Measurements from ENCODE around the gene DCTN3.

The DCTN3 gene

DNA sequence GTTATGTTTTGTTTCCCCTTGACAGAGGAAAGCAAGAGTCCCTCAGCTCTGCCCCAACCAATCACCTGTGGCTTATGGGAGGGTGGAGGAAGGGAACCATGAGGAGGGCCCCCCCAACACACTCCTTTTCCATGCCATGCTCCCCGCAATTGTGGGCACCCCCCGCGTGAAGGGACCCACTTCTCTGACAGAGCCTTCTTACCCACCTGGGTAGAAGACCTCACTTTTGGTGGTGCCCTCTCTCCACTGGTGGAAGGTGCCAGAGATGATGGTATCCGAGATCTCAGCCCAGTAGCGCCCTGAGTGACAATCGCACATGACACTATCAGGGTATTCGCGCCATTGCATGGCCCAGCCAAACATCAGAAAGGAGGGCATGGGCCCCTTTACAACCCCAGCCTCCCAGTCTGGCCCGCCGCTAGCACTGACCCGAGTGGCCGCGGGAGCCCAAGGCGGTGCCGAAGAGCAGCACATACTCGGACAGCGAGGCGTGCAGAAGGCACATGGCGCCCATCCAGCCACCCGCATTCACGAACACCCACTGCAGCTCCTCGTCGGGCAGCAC is 16.6 kb upstream of the DCTN3 start:
- DNase-seq (ENCODE audit: low read depth in 1 of 2, low spot score in 1 of 2) = peak in 1 of 2 experiments; percentile 26
- H3K27ac ChIP-seq (replicated peaks) = peak overlapping the region; percentile 89

DNA sequence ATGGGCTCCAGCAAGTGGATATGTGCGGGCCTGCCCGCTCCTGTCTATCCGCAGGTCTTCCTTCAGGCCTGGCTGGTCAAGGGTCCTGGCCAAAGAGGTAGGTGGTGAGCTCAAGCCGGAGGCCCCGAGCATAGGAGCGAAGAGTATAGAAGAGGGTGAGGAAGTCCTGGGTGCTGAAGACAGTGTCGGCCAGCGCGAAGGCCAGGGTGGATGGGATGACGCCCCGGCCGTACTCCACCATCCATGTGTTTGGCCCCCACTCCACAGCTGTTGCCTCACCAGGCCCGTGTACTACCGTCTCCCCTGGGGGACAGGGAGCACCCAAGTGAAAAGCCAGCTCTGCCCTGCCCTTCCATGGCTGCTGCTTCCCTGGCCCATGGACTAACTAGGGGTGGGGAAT is 15.3 kb upstream of the DCTN3 start:
- no peak for DNase-seq (ENCODE audit: low read depth in 1 of 2, low spot score in 1 of 2)
- TF ChIP-seq, protein P1, sequence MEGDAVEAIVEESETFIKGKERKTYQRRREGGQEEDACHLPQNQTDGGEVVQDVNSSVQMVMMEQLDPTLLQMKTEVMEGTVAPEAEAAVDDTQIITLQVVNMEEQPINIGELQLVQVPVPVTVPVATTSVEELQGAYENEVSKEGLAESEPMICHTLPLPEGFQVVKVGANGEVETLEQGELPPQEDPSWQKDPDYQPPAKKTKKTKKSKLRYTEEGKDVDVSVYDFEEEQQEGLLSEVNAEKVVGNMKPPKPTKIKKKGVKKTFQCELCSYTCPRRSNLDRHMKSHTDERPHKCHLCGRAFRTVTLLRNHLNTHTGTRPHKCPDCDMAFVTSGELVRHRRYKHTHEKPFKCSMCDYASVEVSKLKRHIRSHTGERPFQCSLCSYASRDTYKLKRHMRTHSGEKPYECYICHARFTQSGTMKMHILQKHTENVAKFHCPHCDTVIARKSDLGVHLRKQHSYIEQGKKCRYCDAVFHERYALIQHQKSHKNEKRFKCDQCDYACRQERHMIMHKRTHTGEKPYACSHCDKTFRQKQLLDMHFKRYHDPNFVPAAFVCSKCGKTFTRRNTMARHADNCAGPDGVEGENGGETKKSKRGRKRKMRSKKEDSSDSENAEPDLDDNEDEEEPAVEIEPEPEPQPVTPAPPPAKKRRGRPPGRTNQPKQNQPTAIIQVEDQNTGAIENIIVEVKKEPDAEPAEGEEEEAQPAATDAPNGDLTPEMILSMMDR (IDR thresholded peaks at IDR 0.05; ENCODE audit: insufficient read depth, low read length) = no peak
- TF ChIP-seq SPI1 (IDR thresholded peaks at IDR 0.05; ENCODE audit: borderline replicate concordance, low read depth) (no peak), GABPA (IDR thresholded peaks at IDR 0.05; ENCODE audit: low read depth) (no peak), POLR2AphosphoS5 (IDR thresholded peaks at IDR 0.05; ENCODE audit: low read depth) (no peak)
- TF ChIP-seq, protein P2, sequence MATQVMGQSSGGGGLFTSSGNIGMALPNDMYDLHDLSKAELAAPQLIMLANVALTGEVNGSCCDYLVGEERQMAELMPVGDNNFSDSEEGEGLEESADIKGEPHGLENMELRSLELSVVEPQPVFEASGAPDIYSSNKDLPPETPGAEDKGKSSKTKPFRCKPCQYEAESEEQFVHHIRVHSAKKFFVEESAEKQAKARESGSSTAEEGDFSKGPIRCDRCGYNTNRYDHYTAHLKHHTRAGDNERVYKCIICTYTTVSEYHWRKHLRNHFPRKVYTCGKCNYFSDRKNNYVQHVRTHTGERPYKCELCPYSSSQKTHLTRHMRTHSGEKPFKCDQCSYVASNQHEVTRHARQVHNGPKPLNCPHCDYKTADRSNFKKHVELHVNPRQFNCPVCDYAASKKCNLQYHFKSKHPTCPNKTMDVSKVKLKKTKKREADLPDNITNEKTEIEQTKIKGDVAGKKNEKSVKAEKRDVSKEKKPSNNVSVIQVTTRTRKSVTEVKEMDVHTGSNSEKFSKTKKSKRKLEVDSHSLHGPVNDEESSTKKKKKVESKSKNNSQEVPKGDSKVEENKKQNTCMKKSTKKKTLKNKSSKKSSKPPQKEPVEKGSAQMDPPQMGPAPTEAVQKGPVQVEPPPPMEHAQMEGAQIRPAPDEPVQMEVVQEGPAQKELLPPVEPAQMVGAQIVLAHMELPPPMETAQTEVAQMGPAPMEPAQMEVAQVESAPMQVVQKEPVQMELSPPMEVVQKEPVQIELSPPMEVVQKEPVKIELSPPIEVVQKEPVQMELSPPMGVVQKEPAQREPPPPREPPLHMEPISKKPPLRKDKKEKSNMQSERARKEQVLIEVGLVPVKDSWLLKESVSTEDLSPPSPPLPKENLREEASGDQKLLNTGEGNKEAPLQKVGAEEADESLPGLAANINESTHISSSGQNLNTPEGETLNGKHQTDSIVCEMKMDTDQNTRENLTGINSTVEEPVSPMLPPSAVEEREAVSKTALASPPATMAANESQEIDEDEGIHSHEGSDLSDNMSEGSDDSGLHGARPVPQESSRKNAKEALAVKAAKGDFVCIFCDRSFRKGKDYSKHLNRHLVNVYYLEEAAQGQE (IDR thresholded peaks at IDR 0.05; ENCODE audit: insufficient replicate concordance, low read depth) = no peak
- Histone ChIP-seq H3K27ac (replicated peaks) (no peak overlapping the region), H3K4me3 (replicated peaks; ENCODE audit: insufficient read depth, low read length) (no peak overlapping the region), H3K27me3 (ENCODE audit: insufficient read depth, poor library complexity, severe bottlenecking) (no peaks in the 10 kb centered on the region)

More for the DNA sequence above, 16.6 kb upstream of the DCTN3 start:
- Histone ChIP-seq H3K27me3 (ENCODE audit: insufficient read depth, poor library complexity, severe bottlenecking) (no peaks in the 10 kb centered on the region), H3K4me3 (replicated peaks; ENCODE audit: insufficient read depth, low read length) (peak overlapping the region; percentile 56)
- TF ChIP-seq SPI1 (IDR thresholded peaks at IDR 0.05; ENCODE audit: borderline replicate concordance, low read depth) (no peak), GABPA (IDR thresholded peaks at IDR 0.05; ENCODE audit: low read depth) (no peak), POLR2AphosphoS5 (IDR thresholded peaks at IDR 0.05; ENCODE audit: low read depth) (no peak)
- TF ChIP-seq, protein P1 (IDR thresholded peaks at IDR 0.05; ENCODE audit: insufficient read depth, low read length) = no peak
- TF ChIP-seq, protein P2 (IDR thresholded peaks at IDR 0.05; ENCODE audit: insufficient replicate concordance, low read depth) = no peak

DNA sequence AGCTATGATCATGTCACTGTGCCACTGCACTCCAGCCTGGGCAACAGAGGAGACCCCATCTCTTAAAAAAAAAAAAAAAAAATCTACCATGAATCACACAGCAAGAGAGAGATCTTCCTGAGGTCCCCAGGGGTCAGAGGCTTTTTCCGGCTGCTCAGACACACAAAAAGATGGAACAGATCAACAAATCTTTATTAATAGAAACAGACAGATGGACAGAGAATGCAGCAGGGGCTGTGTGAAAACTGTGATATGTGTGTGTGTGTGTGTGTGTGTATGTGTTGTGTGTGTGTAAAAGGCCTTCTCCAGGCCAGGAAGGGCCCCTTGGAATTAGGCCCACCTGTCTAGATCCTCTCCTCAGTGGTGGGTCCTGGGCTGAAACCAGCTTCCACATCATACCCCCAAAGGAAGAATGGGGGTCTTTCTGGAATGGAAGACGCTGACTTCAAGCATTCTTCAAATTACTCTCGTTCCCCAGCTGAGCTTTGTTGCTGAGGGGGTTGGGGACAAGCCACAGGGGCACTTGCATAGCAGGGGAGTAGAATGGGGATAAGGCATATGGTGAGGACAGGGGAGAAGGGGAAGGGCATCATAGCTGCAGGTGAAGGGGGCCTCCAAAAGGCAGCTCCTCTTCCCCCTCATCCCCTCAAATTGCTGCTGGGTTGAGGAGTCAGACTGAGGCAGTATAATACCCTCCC is 14.4 kb upstream of the DCTN3 start:
- Histone ChIP-seq H3K27me3 (ENCODE audit: insufficient read depth, poor library complexity, severe bottlenecking) (peaks cover 5% of the 10 kb centered on the region), H3K4me3 (replicated peaks; ENCODE audit: insufficient read depth, low read length) (no peak overlapping the region), H3K27ac (replicated peaks) (no peak overlapping the region)
- TF ChIP-seq, protein P2 (IDR thresholded peaks at IDR 0.05; ENCODE audit: insufficient replicate concordance, low read depth) = no peak
- TF ChIP-seq, protein P1 (IDR thresholded peaks at IDR 0.05; ENCODE audit: insufficient read depth, low read length) = no peak
- no peak for TF ChIP-seq GABPA (IDR thresholded peaks at IDR 0.05; ENCODE audit: low read depth)
- TF ChIP-seq SPI1 (IDR thresholded peaks at IDR 0.05; ENCODE audit: borderline replicate concordance, low read depth) = no peak
- TF ChIP-seq POLR2AphosphoS5 (IDR thresholded peaks at IDR 0.05; ENCODE audit: low read depth) = no peak
- DNase-seq (ENCODE audit: low read depth in 1 of 2, low spot score in 1 of 2) = no peak

Measured in HL-60 (cell line).